Dedifferentiated amniotic fluid mesenchymal stem cell (primary cell): ENCODE data around the gene MYLK.
A peak's percentile ranks its signal among the peaks of the same experiment; 100 is the strongest.

ENCODE experiments used
- DNase-seq: peaks from one replicate; pipeline ENCODE4 v3.0.0-alpha.2; 2016; ENCODE audit errors: extremely low spot score

Gene MYLK

GRCh38 chr3:123877965-123878364 lies 6.2 kb downstream of the MYLK start:
- DNase-seq = no peak

GRCh38 chr3:123877466-123877865 lies 6.7 kb downstream of the MYLK start:
- no peak for DNase-seq

GRCh38 chr3:123876858-123877257 lies 7.3 kb downstream of the MYLK start:
- no peak for DNase-seq

DNA sequence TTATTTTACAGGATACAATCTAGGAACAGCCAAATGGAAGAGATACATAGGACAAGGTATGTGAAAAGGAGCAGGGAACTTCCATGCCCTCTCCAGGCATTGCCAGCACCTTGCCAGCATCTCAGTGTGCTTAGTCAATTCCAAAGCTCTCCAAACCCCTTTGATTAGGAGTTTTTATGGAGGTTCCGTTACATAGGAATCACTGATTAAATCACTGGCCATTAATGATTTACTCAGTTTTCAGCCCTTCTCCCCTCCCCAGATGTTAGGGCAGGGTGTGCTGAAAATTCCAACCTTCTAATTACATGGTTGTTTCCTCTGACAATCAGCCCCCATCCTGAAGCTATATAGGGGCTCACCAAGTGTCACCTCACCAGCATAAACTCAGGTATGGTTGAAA lies 11.5 kb downstream of the MYLK start:
- no peak for DNase-seq

GRCh38 chr3:123871946-123872345 lies 12.2 kb downstream of the MYLK start:
- DNase-seq = no peak

DNA sequence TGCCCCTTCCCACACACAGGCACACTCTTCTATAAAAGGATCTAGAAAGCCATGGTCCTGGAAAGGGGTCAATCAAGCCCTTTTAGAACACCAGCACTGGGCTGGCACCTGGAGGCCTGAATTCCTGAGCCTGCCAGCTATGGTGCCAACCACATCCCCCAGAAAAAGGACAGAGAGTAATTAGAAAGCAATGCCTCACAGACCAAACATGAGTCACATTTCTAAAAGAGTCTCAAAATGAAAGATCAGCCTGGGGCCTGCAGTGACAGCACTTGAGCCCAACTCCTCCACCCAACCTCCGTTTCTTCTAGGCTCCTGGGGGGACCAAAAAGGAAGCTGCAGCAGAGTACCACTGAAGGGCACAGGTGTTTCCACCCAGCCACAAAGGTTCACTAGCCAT lies 14.1 kb downstream of the MYLK start:
- peak; percentile 30 for DNase-seq

- no peak for DNase-seq
Measured at GRCh38 chr3:123869165-123869564, 15.0 kb downstream of the MYLK start.

DNA sequence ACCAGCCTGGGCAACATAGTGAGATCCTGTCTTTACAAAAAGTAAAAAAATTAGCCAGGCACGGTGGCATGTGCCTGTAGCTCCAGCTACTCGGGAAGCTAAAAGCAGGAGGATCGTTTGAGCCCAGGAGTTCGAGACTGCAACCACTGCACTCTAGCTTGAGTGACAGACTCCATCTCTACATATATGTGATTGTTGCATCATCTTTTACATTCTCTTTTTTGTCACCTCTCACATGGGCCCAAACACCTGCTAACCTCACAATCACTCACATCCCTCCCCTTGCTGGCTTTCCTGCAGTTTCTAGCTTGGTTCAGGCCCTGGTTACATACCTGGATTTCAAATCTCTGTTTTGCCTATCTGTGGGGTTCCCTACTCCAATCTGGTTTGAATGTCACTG lies 19.4 kb downstream of the MYLK start:
- no peak for DNase-seq

DNA sequence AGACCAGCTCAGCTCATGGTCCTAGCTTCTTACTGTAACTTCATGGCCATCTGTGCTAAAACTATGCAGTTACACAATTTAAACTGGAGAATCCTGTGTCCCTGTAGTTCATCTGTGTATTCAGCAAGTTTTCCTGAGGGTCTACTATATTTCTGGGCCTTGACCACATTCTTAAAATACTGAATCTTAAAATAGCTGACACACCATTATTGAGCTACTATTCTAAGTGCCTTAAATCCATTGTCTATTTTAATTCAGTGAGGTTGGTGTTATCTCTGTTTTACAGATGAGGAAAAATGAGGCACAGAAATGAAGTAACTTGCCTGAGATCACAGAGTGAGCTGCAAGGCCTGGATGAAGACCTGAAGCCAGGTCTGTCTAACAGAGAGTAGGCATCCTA lies 22.0 kb downstream of the MYLK start:
- DNase-seq = no peak

- no peak for DNase-seq
Measured at GRCh38 chr3:123861081-123861836, 22.9 kb downstream of the MYLK start.

- peak; percentile 38 for DNase-seq
Measured at GRCh38 chr3:123859177-123859576, 25.0 kb downstream of the MYLK start.

DNA sequence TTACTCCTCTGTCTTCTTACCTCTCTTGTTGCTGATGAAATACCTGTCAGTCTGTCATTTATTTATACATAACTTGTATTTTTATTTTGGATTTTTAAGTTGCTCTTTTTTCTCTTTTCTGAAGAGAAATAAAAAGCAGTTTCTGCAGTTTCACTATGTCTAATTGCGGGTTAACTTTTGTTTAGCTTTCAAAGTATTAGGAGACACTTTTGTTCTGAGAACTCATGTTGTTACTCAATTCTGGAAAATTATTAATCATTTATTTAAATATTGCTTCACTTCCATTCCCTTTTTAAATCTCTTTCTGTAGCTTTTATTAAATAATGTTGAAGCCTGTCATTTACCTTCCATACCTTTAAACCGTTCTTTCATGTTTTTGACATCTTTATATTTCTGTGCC lies 29.2 kb downstream of the MYLK start:
- no peak for DNase-seq

GRCh38 chr3:123853686-123854372 lies 30.3 kb downstream of the MYLK start:
- no peak for DNase-seq

- no peak for DNase-seq
Measured at GRCh38 chr3:123847209-123847608, 36.9 kb downstream of the MYLK start.

- DNase-seq = peak; percentile 42
Measured at GRCh38 chr3:123843668-123844067, 40.5 kb downstream of the MYLK start.

DNA sequence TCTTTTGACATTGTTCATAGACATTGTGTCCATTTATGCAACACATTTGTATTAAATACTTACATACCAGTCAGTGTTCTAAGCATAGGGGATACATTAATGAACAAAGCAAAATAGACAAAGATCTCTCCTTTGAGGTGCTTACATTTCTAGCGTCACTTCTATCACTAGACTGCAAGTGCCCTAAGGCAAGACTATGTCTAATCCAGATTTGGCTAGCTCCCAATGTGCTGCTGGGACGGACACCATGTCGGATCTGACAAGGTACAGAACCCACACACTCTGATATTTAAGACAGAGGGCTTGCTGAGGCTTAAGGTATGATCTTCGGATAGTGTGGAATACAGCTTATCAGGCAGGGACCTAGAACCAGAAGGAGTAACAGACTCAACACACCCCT lies 41.4 kb downstream of the MYLK start:
- no peak for DNase-seq

DNA sequence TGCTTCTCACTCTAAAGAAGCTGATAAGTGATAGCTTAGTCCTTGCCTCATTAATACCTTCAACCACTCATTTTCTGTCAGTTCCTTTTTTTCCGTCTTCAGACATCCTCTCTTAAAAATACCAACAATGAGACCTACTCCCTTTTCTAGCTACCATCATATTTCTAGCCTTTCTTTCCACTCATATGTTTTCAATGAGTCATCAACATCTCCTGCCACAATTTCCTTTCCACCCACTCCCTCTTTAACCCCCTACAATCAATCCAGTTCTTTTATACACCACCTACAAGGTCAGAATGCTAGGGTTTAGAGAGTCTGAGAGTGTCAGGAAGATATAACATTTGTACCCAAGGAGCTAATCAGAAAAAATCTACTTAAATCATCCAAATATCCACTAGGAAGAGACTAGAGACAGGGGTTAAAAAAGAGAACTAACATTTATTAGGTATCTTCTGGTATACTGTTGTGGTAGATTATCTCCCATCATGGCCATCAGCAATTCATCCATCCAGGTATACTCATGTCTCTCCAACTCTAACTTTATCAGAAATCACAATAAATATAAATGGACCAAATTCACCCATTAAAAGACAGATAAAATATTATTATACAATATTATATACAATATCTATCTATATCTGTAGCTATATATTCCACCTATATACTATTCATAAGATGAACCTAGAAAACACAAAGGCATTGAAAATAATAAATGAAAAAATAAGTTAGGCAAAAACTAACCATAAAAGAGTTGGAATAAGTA lies 42.5 kb downstream of the MYLK start:
- no peak for DNase-seq

GRCh38 chr3:123840961-123841360 lies 43.2 kb downstream of the MYLK start:
- no peak for DNase-seq

- no peak for DNase-seq
Measured at GRCh38 chr3:123837858-123838257, 46.3 kb downstream of the MYLK start.

- DNase-seq = peak; percentile 33
Measured at GRCh38 chr3:123834631-123835030, 49.5 kb downstream of the MYLK start.

- no peak for DNase-seq
Measured at GRCh38 chr3:123833398-123833785, 50.7 kb downstream of the MYLK start.

- no peak for DNase-seq
Measured at GRCh38 chr3:123832692-123833397, 51.3 kb downstream of the MYLK start.
